Left cardiac atrium (tissue), 4 donors: ENCODE measurements around the gene SORT1. TPM values are rescaled to one million over a fixed set of nuclear protein-coding genes. Genes with fewer than 3 reads are reported as not detected.

Source experiments
- ATAC-seq, 2 donors: fragments of 200-7000 bp; cut with Tn5 transposase; one replicate each; pipeline ENCODE4 v1.9.1; 2020; ENCODE audit warnings: mild to moderate bottlenecking in 2 of 2, moderate library complexity in 2 of 2
- DNase-seq: peaks from one replicate; pipeline ENCODE4 v3.0.0-alpha.2; 2020
- intact Hi-C, 2 donors: fragments of 100-400 bp; cut with DNase I; formaldehyde crosslinking; loops; one replicate each; pipeline versions ENCODE4 v1.14.1 to v1.15.1; 2022 to 2023
- total RNA-seq, 2 donors: library from RNA; stranded (reverse); fragmentation: NEBNext Ultra II Directional; extraction: Animal tissue kit (Norgen Biotek cat#: 25700); gene quantifications; one replicate each; pipeline ENCODE4 v1.2.1, GENCODE V29; 2021
- donor health status: DM: no; HTN: yes; CAD: no.
- donor health status: DM: no; HTN: yes; CAD: no; lungs with severe emphysema.
- donor health status: DM: yes; HTN: yes; CAD: no.
- donor health status: Dilated cardiomyopathy.

SORT1 gene
- total RNA-seq, 2 donors from 2014 or later: 139 to 157 TPM

DNA sequence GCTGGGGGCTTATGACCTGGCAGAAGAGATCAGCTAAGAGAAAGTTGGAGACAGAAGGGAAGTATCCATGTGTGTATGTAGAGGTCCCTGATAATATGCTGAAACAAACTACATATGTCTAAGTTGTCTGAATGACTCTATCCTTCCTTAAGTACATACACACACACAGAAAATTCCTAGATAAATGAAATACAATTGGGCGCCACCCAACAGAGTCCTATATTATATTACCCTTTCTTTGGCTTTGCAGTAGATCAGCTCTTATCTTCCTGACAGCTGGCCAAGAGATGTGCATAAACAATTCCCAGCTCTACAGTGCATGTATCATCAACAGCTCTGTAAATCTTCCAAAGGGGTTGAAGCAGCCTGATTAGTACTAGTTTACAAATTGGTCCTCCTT lies 40.1 kb downstream of the SORT1 start:
- ATAC-seq (peak in 1 of 2 donors; percentile 40), DNase-seq (no peak)
- intact Hi-C loops: no loop called here

DNA sequence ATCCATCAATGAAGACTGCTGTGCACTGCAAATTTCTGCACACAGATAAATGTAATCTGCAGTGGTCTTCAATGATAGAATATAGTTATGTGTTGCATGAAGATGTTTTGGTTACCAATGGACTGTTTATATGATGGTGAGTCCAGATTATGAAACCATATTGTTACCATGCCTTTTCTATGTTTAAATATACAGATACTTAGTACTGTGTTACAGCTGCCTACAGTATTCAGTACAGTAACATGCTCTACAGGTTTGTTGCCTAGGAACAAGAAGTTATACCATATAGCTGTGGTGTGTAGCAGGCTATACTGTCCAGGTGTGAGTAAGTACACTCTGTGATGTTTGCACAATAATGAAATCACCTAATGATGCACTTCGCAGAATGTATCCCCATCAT lies 40.8 kb downstream of the SORT1 start:
- intact Hi-C loops: no loop called here
- DNase-seq (no peak), ATAC-seq (no peak)

- intact Hi-C loops: no loop called here
- DNase-seq: no peak
- no peak for ATAC-seq
These were observed 41.2 kb downstream of the SORT1 start for GRCh38 chr1:109356505-109356904.

DNA sequence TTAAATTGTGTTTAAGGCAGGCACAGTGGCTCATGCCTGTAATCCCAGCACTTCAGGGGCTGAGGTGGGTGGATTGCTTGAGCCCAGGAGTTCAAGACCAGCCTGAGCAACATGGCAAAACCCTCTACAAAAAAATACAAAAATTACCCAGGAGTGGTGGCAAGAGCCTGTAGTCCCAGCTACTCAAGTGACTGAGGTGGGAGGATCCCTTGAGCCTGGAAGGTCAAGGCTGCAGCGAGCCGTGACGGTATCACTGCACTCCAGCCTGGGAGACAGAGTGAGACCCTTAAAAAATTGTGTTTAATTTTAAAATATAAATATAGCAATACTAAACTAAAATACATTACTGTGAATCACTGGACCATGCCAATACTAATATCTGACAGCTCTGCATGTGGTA lies 42.8 kb downstream of the SORT1 start:
- intact Hi-C loops: no loop called here
- DNase-seq (no peak), ATAC-seq (no peak)

DNA sequence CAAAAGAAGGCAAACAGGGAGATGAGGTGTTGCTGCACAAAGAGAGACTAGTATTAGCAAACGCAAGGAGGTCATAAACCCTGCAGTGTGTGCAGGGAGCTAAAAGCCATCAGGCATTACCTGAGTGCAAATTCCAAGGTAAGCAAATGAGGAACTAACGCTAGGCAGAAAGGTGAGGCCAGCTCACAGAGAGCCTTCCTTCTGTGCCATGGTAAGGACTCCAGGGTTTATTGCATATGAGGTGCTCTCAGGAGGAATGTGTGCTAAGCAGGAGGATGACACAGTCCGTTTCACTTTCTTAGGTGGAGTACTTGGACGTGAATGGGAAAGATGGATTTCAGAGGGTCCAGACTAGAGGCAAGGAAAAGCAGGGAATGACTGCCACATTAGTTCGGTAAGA lies 46.3 kb downstream of the SORT1 start:
- intact Hi-C loops: no loop called here
- ATAC-seq (no peak), DNase-seq (no peak)

- ATAC-seq (no peak), DNase-seq (no peak)
- intact Hi-C loops: no loop called here
These were observed 47.1 kb downstream of the SORT1 start for GRCh38 chr1:109350655-109351054.

DNA sequence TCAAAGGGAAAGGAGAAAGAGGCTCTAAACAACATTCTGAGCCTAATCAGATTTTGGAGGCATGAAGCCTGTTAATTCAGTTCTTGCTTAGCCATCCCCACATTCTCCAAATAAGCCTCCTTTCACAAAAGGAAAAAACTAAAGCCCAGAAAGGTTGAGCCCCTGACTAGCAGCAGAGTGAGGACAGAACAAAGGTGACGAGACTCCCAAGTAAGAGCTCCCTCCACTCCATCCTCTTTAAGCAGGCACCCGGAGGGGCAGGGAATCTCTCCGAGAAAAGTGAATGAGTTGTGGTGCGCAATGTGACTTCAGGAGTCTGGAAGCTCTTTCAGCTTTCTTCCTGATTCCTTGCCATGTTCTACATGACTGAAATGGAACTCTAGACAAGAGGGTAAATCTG lies 47.5 kb downstream of the SORT1 start:
- ATAC-seq: no peak
- intact Hi-C loops: no loop called here
- no peak for DNase-seq

GRCh38 chr1:109347511-109347910 lies 50.2 kb downstream of the SORT1 start:
- intact Hi-C loops: loop anchor here in 1 of 2 donors (10.0 kb wide), 1 partner anchor 57 kb away; no protein-coding TSS in a partner anchor
- ATAC-seq (no peak), DNase-seq (no peak)

DNA sequence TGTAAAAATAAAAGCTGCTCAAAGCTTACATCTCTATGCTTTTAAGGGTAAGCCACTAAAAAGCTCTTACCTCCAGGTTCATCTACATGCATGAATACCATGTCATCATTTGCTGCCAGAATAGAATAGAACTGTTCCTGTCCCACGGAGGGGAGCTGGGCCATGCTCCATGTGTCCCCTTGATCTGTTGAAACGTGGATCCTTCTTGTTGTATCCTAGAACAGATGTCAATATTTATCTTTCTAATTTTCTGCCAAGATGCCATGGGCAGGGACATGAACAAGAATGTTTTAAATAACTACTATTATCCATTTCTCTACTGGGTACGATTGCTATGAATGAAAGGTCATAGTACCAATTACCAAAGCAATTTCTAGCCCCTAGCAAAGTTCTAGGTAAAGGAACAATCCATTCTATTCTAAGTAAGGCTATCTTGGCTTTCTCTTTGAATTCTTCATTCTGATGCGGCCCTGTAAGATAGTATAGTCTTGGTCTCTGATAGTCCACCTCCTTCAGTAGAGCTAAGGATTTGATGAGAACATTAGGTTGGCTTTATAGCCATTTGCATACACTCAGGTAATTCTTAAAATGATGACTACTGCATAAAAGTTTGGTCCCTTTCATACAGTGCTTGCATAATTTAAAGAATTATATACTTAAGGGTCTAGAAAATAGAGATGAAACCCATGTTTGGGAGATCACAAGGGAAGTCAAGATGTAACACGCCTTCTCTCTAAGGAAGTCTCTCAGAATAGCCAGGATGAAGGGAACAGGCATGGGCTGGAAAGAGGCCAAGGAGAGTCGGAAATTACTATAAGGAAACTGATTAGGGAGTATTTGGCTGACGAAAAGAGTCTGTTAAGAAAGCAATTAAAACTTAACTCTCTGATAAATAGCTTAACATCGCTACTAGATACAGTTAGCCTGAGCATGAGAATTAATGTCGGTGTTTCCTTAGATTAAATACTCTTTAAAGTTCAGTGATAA lies 55.5 kb downstream of the SORT1 start:
- intact Hi-C loops: loop anchor here in 1 of 2 donors (10.0 kb wide), 1 partner anchor 63 kb away; no protein-coding TSS in a partner anchor
- no peak for ATAC-seq
- no peak for DNase-seq

DNA sequence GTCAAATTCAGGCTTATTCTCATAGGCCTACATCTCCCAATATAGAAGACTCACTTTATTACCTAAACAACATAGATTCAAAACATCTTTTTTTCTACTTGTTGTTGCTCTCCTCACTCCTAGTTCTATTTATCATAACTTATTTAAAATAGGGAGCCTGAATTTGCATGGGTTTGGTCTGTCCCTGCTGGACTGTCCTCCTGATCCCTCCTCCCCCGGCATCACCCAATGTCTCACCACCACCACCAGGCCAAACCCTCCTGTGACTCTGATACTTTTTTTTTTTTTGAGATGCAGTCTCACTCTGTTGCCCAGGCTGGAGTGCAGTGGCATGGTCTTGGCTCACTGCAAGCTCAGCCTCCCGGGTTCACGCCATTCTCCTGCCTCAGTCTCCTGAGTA lies 59.1 kb downstream of the SORT1 start:
- no peak for ATAC-seq
- intact Hi-C loops: no loop called here
- DNase-seq: no peak

DNA sequence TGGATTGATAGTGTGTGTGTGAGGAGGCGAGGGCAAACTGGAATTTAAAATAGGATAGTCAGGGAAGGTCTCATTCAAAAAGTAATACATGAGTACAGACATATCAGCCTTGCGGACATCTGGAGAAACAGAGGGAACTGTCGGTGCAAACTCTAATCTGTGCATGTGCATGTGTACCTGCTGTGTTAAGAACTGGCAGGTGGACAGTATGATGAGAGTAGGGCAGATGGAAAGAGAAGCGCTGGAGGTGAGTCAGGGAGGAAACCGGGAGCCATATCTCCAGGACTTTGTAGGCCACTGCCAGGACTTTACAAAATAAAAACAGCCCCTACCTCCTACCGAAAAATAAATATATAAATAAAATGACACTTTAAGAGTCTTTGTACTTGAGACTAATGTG lies 59.6 kb downstream of the SORT1 start:
- ATAC-seq (no peak), DNase-seq (no peak)
- intact Hi-C loops: no loop called here

GRCh38 chr1:109335091-109335490 lies 62.6 kb downstream of the SORT1 start:
- DNase-seq (no peak), ATAC-seq (no peak)
- intact Hi-C loops: no loop called here

- ATAC-seq (no peak), DNase-seq (no peak)
- intact Hi-C loops: no loop called here
These were observed 66.6 kb downstream of the SORT1 start for GRCh38 chr1:109331113-109331512.

DNA sequence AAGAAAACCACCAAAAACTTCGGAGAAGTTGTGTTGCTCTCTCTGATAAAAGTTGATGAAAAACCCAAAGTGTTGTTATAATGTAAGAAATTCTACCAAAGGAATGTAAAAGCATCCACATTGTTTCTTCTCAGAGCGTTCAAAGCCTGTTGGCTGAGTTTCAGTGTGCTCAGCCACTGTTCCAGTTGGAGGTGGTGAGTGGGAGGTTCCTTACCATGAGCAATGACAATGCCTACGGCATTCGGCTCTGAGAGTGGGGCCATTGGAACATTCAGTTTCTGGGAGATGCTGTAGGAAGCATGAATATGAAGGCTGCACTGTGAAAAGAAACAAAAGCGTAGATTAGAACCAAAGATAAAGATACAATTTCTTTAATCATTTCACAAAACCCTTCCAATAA lies 70.4 kb downstream of the SORT1 start:
- intact Hi-C loops: no loop called here
- no peak for ATAC-seq
- DNase-seq: no peak

DNA sequence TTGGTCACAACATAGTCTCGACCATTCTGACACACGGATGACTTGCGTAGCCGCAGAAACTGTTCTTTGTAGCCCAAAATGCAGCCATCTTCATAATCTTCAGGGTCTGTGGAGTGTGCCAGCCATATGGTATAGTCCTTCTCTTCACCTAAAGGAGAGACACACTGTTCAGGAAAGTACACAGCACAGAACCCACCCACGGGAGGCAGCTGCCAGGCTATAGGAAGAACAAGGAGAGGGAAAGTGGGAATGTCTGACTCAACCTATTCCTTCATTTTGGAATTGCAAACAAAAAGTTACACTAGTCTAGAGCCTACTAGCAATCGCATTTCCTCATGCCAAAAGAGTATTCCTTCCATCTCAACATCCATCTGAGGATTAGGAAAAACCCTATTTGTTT lies 74.7 kb downstream of the SORT1 start:
- ATAC-seq (no peak), DNase-seq (no peak)
- intact Hi-C loops: no loop called here

DNA sequence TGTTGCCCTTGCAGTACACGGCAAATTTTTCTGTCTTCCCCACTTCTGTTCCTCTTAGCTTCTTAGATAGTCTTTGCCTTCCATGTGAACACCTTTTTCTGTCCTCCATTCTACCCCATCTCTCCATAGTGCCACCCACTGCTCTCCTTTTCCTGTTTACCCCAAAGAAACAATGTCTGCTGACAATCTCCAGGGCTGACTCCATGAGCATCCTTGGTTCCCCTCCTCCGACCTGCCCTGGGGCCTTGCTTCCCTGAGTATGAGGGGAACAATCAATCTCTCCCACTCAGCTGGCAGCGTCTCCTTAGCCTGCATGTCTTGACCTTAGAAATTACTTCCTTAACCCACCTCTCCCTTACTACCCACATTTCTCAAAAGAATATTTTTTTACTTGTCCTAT lies 78.6 kb downstream of the SORT1 start:
- ATAC-seq (no peak), DNase-seq (no peak)
- intact Hi-C loops: no loop called here

GRCh38 chr1:109316506-109316905 lies 81.2 kb downstream of the SORT1 start:
- DNase-seq (no peak), ATAC-seq (no peak)
- intact Hi-C loops: no loop called here

DNA sequence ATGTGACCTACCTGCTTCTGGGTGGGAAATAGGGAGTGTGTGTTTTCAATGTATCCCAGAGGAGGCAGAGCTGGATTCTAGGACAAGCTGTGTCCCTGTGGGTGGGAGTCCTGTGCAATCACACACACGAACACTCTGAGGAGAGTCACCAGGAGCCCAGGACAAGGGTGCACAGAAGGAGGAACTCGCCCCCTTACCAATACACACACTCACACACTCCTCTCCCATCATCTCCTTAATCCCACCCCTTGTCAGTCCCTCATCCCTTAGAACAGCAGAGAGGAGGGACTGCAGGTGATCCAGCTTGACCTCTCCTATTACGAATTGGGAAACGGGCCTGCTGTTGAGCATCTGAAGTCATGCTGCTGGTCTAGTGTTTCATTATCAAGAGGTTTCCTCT lies 82.4 kb downstream of the SORT1 start:
- ATAC-seq (no peak), DNase-seq (no peak)
- intact Hi-C loops: no loop called here

DNA sequence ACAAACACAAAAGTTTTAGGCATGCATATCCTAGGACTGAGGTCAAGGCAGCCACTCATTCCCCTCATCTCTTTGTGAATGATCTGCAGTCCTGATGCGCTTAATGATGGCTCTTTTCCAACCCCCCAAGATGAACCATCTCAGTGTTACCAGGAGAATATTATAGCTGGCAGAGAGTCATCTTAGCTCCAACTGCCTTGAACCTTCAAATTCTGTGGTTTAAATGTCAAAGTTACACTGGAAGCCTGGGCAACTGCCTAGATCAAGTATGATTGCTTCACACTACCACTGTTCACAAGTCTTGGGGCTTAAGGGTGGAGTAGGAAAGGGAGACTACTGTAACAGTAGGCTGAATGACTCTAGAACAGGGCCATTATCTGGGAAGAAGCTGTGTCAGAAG lies 82.9 kb downstream of the SORT1 start:
- ATAC-seq (no peak), DNase-seq (no peak)
- intact Hi-C loops: no loop called here

DNA sequence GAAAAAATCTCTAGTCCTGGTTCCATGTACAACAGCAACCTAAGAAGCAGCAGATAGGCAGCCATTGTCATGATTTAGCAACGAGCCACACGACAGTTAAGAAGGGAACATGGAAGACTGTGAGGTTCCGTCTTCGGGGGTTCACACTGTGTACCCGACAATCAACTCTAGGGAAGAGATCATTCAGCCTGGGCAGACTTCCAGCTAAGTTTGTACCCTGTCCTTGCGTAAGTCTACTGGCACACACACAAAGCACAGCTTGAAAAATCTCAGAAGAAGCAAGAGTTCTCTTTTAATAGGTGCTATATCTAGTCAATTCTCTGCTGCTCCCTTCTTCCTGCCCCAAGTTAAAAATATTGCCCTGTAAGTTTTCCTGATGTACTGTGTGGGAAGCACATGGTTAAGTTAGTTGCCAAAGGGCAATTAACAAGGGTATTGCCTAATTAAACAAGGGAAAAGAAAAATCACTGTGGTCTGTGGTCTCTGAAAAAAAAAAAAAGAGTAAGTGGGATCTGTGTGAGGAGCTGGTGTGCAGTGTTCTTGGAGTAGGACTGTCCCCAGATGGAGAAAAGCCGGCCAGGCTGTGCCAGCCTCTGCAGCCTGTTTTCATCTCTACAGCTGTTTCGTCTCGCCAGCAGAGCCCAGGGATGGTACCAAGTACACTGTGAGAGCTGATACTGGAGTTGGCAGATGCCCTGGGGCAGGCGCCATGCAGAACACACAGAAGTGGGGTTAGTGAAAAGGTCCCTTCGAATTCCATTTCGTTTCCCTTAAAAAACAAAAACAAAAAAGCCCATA lies 84.5 kb downstream of the SORT1 start:
- intact Hi-C loops: no loop called here
- ATAC-seq (peak; percentile 59 to 84), DNase-seq (peak; percentile 34)
